Hepatic stellate cell (primary cell): Measurements from ENCODE around the gene PLVAP.

ENCODE experiments used
- DNase-seq: peaks from one replicate; pipeline ENCODE4 v3.0.0; 2011; ENCODE audit warnings: low spot score

Gene PLVAP

GRCh38 chr19:17333611-17334413 lies 43.3 kb downstream of the PLVAP start:
- DNase-seq: peak; percentile 89

GRCh38 chr19:17332677-17333581 lies 44.2 kb downstream of the PLVAP start:
- no peak for DNase-seq

- no peak for DNase-seq
Measured at GRCh38 chr19:17332360-17332676, 44.8 kb downstream of the PLVAP start.

GRCh38 chr19:17331045-17331558 lies 46.0 kb downstream of the PLVAP start:
- DNase-seq: no peak

- DNase-seq: no peak
Measured at GRCh38 chr19:17330262-17331044, 46.7 kb downstream of the PLVAP start.

GRCh38 chr19:17329366-17330261 lies 47.5 kb downstream of the PLVAP start:
- no peak for DNase-seq

GRCh38 chr19:17328517-17329365 lies 48.4 kb downstream of the PLVAP start:
- no peak for DNase-seq

GRCh38 chr19:17327654-17328516 lies 49.3 kb downstream of the PLVAP start:
- no peak for DNase-seq

- no peak for DNase-seq
Measured at GRCh38 chr19:17327068-17327653, 50.0 kb downstream of the PLVAP start.

GRCh38 chr19:17326595-17326966 lies 50.6 kb downstream of the PLVAP start:
- no peak for DNase-seq

- peak; percentile 78 for DNase-seq
Measured at GRCh38 chr19:17325881-17326594, 51.1 kb downstream of the PLVAP start.

- DNase-seq: no peak
Measured at GRCh38 chr19:17325133-17325532, 52.0 kb downstream of the PLVAP start.

- no peak for DNase-seq
Measured at GRCh38 chr19:17324357-17325114, 52.6 kb downstream of the PLVAP start.

- no peak for DNase-seq
Measured at GRCh38 chr19:17323964-17324332, 53.2 kb downstream of the PLVAP start.

- no peak for DNase-seq
Measured at GRCh38 chr19:17323300-17323963, 53.7 kb downstream of the PLVAP start.

GRCh38 chr19:17322854-17323253 lies 54.3 kb downstream of the PLVAP start:
- DNase-seq: no peak
